ENCODE results near the gene BDH1. TPM values are rescaled to one million over a fixed set of nuclear protein-coding genes. Genes with fewer than 3 reads are reported as not detected.

Gene BDH1
- total RNA-seq, 1 donor from 2014 or later, result 1.5 TPM

- no peak overlapping the region for H3K4me3 ChIP-seq (ENCODE audit: insufficient read depth, low read depth, low read length)
- H3K4me3 Mint-ChIP-seq (ENCODE audit: unreplicated experiment), result no peak overlapping the region
- no peaks in the 10 kb centered on the region for H3K9me3 ChIP-seq (ENCODE audit: insufficient read depth, low read depth, low read length)
- H3K79me2 ChIP-seq (ENCODE audit: insufficient read depth, low read length), result no peaks in the 10 kb centered on the region
- no peaks in the 10 kb centered on the region for H3K36me3 ChIP-seq (ENCODE audit: insufficient read depth, low read length)
- H3K27ac Mint-ChIP-seq (ENCODE audit: unreplicated experiment), result no peak overlapping the region
- H3K36me3 Mint-ChIP-seq (ENCODE audit: low read depth, unreplicated experiment), result no peaks in the 10 kb centered on the region
- H4K20me1 ChIP-seq (ENCODE audit: insufficient read depth, low read length), result no peaks in the 10 kb centered on the region
- H3K9me3 Mint-ChIP-seq (ENCODE audit: unreplicated experiment), result peaks cover 3% of the 10 kb centered on the region
- no peak overlapping the region for H3K9ac ChIP-seq (ENCODE audit: low read length)
- no peak overlapping the region for H3K4me2 ChIP-seq (ENCODE audit: low read length)
- H3K4me1 ChIP-seq (ENCODE audit: insufficient read depth, low read length), result no peaks in the 10 kb centered on the region
- DNase-seq (ENCODE audit: low read depth), result no peak
- no peaks in the 10 kb centered on the region for H3K27me3 Mint-ChIP-seq (ENCODE audit: low read depth, unreplicated experiment)
- H3K27ac ChIP-seq (ENCODE audit: low read depth, low read length), result no peak overlapping the region
- FAIRE-seq, result no peak
- TF ChIP-seq EZH2 (IDR thresholded peaks at IDR 0.05; ENCODE audit: insufficient read depth, low read length), result no peak
- TF ChIP-seq, protein P1, sequence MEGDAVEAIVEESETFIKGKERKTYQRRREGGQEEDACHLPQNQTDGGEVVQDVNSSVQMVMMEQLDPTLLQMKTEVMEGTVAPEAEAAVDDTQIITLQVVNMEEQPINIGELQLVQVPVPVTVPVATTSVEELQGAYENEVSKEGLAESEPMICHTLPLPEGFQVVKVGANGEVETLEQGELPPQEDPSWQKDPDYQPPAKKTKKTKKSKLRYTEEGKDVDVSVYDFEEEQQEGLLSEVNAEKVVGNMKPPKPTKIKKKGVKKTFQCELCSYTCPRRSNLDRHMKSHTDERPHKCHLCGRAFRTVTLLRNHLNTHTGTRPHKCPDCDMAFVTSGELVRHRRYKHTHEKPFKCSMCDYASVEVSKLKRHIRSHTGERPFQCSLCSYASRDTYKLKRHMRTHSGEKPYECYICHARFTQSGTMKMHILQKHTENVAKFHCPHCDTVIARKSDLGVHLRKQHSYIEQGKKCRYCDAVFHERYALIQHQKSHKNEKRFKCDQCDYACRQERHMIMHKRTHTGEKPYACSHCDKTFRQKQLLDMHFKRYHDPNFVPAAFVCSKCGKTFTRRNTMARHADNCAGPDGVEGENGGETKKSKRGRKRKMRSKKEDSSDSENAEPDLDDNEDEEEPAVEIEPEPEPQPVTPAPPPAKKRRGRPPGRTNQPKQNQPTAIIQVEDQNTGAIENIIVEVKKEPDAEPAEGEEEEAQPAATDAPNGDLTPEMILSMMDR (IDR thresholded peaks at IDR 0.05; ENCODE audit: insufficient read depth, low read depth, low read length), result no peak
- H3K4me1 Mint-ChIP-seq (ENCODE audit: low read depth, unreplicated experiment), result no peaks in the 10 kb centered on the region
- no peaks in the 10 kb centered on the region for H3K27me3 ChIP-seq (ENCODE audit: insufficient read depth, low read length)
- no peak overlapping the region for H2AFZ ChIP-seq (ENCODE audit: low read depth, low read length)
Measured at GRCh38 chr3:197586181-197586580, 30.4 kb upstream of the BDH1 start.

DNA sequence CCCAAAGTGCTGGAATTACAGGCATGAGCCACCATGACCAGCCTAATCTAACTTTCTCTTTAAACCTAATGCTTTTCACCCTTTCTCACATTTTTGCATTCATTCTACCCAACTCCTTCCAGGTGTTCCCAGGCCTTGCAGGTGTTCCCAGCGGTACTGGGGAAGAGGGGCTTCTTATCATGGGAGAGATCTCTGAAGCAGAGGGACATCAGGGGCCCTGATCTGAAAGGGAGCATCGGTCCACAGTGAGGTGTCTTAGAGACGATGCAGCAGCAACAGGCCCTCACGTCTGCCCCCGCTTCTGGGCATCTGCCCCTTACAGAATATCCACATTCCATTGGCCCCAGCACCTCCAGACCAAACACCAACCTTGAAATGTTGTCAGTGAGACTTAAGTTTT lies 29.0 kb upstream of the BDH1 start:
- no peak overlapping the region for H3K27ac Mint-ChIP-seq (ENCODE audit: unreplicated experiment)
- no peak overlapping the region for H3K4me3 ChIP-seq (ENCODE audit: insufficient read depth, low read depth, low read length)
- no peaks in the 10 kb centered on the region for H3K9me3 ChIP-seq (ENCODE audit: insufficient read depth, low read depth, low read length)
- TF ChIP-seq, protein P1 (IDR thresholded peaks at IDR 0.05; ENCODE audit: insufficient read depth, low read depth, low read length), result no peak
- no peak for TF ChIP-seq EZH2 (IDR thresholded peaks at IDR 0.05; ENCODE audit: insufficient read depth, low read length)
- H3K27me3 ChIP-seq (ENCODE audit: insufficient read depth, low read length), result no peaks in the 10 kb centered on the region
- H3K27ac ChIP-seq (ENCODE audit: low read depth, low read length), result no peak overlapping the region
- no peaks in the 10 kb centered on the region for H3K27me3 Mint-ChIP-seq (ENCODE audit: low read depth, unreplicated experiment)
- no peaks in the 10 kb centered on the region for H3K4me1 ChIP-seq (ENCODE audit: insufficient read depth, low read length)
- no peak overlapping the region for H3K4me3 Mint-ChIP-seq (ENCODE audit: unreplicated experiment)
- no peaks in the 10 kb centered on the region for H4K20me1 ChIP-seq (ENCODE audit: insufficient read depth, low read length)
- H3K36me3 Mint-ChIP-seq (ENCODE audit: low read depth, unreplicated experiment), result no peaks in the 10 kb centered on the region
- H3K79me2 ChIP-seq (ENCODE audit: insufficient read depth, low read length), result no peaks in the 10 kb centered on the region
- H2AFZ ChIP-seq (ENCODE audit: low read depth, low read length), result no peak overlapping the region
- no peaks in the 10 kb centered on the region for H3K4me1 Mint-ChIP-seq (ENCODE audit: low read depth, unreplicated experiment)
- DNase-seq (ENCODE audit: low read depth) (no peak), FAIRE-seq (no peak)
- no peak overlapping the region for H3K4me2 ChIP-seq (ENCODE audit: low read length)
- H3K9ac ChIP-seq (ENCODE audit: low read length), result no peak overlapping the region
- peaks cover 3% of the 10 kb centered on the region for H3K9me3 Mint-ChIP-seq (ENCODE audit: unreplicated experiment)
- H3K36me3 ChIP-seq (ENCODE audit: insufficient read depth, low read length), result no peaks in the 10 kb centered on the region

- FAIRE-seq (no peak), DNase-seq (ENCODE audit: low read depth) (no peak)
- Mint-ChIP-seq H3K9me3 (ENCODE audit: unreplicated experiment) (peaks cover 8% of the 10 kb centered on the region), H3K27ac (ENCODE audit: unreplicated experiment) (no peak overlapping the region), H3K27me3 (ENCODE audit: low read depth, unreplicated experiment) (no peaks in the 10 kb centered on the region), H3K4me1 (ENCODE audit: low read depth, unreplicated experiment) (no peaks in the 10 kb centered on the region), H3K36me3 (ENCODE audit: low read depth, unreplicated experiment) (no peaks in the 10 kb centered on the region), H3K4me3 (ENCODE audit: unreplicated experiment) (no peak overlapping the region)
- no peaks in the 10 kb centered on the region for H3K4me1 ChIP-seq (ENCODE audit: insufficient read depth, low read length)
- no peaks in the 10 kb centered on the region for H3K27me3 ChIP-seq (ENCODE audit: insufficient read depth, low read length)
- no peak overlapping the region for H3K9ac ChIP-seq (ENCODE audit: low read length)
- H2AFZ ChIP-seq (ENCODE audit: low read depth, low read length), result no peak overlapping the region
- no peak overlapping the region for H3K27ac ChIP-seq (ENCODE audit: low read depth, low read length)
- no peaks in the 10 kb centered on the region for H3K9me3 ChIP-seq (ENCODE audit: insufficient read depth, low read depth, low read length)
- no peaks in the 10 kb centered on the region for H3K79me2 ChIP-seq (ENCODE audit: insufficient read depth, low read length)
- no peak overlapping the region for H3K4me2 ChIP-seq (ENCODE audit: low read length)
- no peaks in the 10 kb centered on the region for H3K36me3 ChIP-seq (ENCODE audit: insufficient read depth, low read length)
- no peak for TF ChIP-seq EZH2 (IDR thresholded peaks at IDR 0.05; ENCODE audit: insufficient read depth, low read length)
- TF ChIP-seq, protein P1 (IDR thresholded peaks at IDR 0.05; ENCODE audit: insufficient read depth, low read depth, low read length), result no peak
- no peaks in the 10 kb centered on the region for H4K20me1 ChIP-seq (ENCODE audit: insufficient read depth, low read length)
- no peak overlapping the region for H3K4me3 ChIP-seq (ENCODE audit: insufficient read depth, low read depth, low read length)
Measured at GRCh38 chr3:197583371-197583770, 27.6 kb upstream of the BDH1 start.

Measured in astrocyte (in vitro differentiated cells and primary cell).